H1 (cell line): ENCODE results near the gene EPHB6. TPM values are rescaled to one million over a fixed set of nuclear protein-coding genes. Genes with fewer than 3 reads are reported as not detected.

Source experiments
- CTCF ChIA-PET: fragments of 300-600 bp; sonication (Branson Sonifier 250); formaldehyde crosslinking; loops from one replicate; lab custom pipeline; 2021; ENCODE audit not compliant: partially characterized antibody; lab: Charles Lee
- POLR2A ChIA-PET: fragments of 300-600 bp; sonication (Branson Sonifier 250); formaldehyde crosslinking; loops from one replicate; lab custom pipeline; 2021; ENCODE audit warnings: inconsistent platforms; ENCODE audit not compliant: partially characterized antibody; lab: Charles Lee
- DNase-seq, 2 experiments: peaks; one replicate each; pipeline versions ENCODE4 v3.0.0 to v3.0.0-alpha.2; 2010 to 2022; ENCODE audit warnings: low spot score in 2 of 2, low read depth in 1 of 2, mixed read lengths in 1 of 2
- FAIRE-seq: peaks from 2 replicates; lab custom pipeline; 2011; peaks lifted over from hg19 to GRCh38; lab: Jason Lieb, UNC
- H2AFZ ChIP-seq: 2 replicates; pipeline ENCODE4 v1.8.1; 2012; ENCODE audit warnings: low read length, inconsistent platforms
- H2AK5ac ChIP-seq: 2 replicates; pipeline ENCODE4 v1.6.1; 2013; ENCODE audit warnings: low read depth, low read length
- H2BK120ac ChIP-seq: replicated peaks from 2 replicates; pipeline ENCODE3; 2013; ENCODE audit warnings: low read depth, low read length, inconsistent platforms
- H2BK12ac ChIP-seq: 2 replicates; pipeline ENCODE4 v1.6.1; 2013; ENCODE audit warnings: low read depth, low read length
- H2BK15ac ChIP-seq: 2 replicates; pipeline ENCODE4 v1.6.1; 2013; ENCODE audit warnings: low read length
- H2BK20ac ChIP-seq: 2 replicates; pipeline ENCODE4 v1.6.1; 2013; ENCODE audit warnings: low read length
- H2BK5ac ChIP-seq: 2 replicates; pipeline ENCODE4 v1.6.1; 2013; ENCODE audit warnings: low read depth, low read length
- H3K14ac ChIP-seq: 2 replicates; pipeline ENCODE4 v1.6.1; 2013; ENCODE audit warnings: inconsistent platforms; ENCODE audit not compliant: insufficient read length
- H3K18ac ChIP-seq: 2 replicates; pipeline ENCODE4 v1.6.1; 2013; ENCODE audit warnings: low read length; ENCODE audit errors: extremely low read depth
- H3K23ac ChIP-seq: 2 replicates; pipeline ENCODE4 v1.6.1; 2013; ENCODE audit warnings: inconsistent platforms; ENCODE audit not compliant: insufficient read length
- H3K23me2 ChIP-seq: 2 replicates; pipeline ENCODE4 v1.6.1; 2013; ENCODE audit warnings: low read depth, low read length
- H3K27ac ChIP-seq: 2 replicates; pipeline ENCODE4 v1.6.1; 2011; ENCODE audit warnings: low read depth, low read length, inconsistent platforms
- H3K27me3 ChIP-seq, 4 experiments: replicated peaks in 1 of 4; 1 replicate in 1 of 4; 2 replicates in 3 of 4; pipeline versions ENCODE4 v1.6.1 to v1.8.1; 2011 to 2013; ENCODE audit warnings: low read length in 3 of 4, mild to moderate bottlenecking in 3 of 4, inconsistent platforms in 2 of 4, mixed read lengths in 2 of 4, moderate library complexity in 1 of 4; ENCODE audit not compliant: control insufficient read depth in 3 of 4, insufficient read depth in 3 of 4; ENCODE audit errors: extremely low read depth in 1 of 4
- H3K36me3 ChIP-seq, 4 experiments: 2 replicates each; pipeline versions ENCODE4 v1.6.1 to v1.8.1; 2011 to 2013; ENCODE audit warnings: mild to moderate bottlenecking in 4 of 4, low read length in 3 of 4, moderate library complexity in 2 of 4, control low read depth in 1 of 4, inconsistent platforms in 1 of 4; ENCODE audit not compliant: insufficient read depth in 4 of 4, control insufficient read depth in 2 of 4
- H3K4ac ChIP-seq: replicated peaks from 2 replicates; pipeline ENCODE3; 2013; ENCODE audit warnings: low read length, low read depth, mixed read lengths, inconsistent platforms; ENCODE audit not compliant: insufficient read length
- H3K4me1 ChIP-seq, 4 experiments: replicated peaks in 1 of 4; 1 replicate in 1 of 4; 2 replicates in 3 of 4; pipeline versions ENCODE4 v1.6.1 to v1.8.1; 2011 to 2013; ENCODE audit warnings: low read length in 3 of 4, inconsistent platforms in 2 of 4, mixed read lengths in 1 of 4; ENCODE audit not compliant: insufficient read depth in 4 of 4, control insufficient read depth in 3 of 4
- H3K4me2 ChIP-seq, 2 experiments: 2 replicates each; pipeline versions ENCODE4 v1.6.1 to v1.8.1; 2011 to 2013; ENCODE audit warnings: low read depth in 2 of 2, low read length in 2 of 2, control low read depth in 1 of 2, inconsistent platforms in 1 of 2, mild to moderate bottlenecking in 1 of 2; ENCODE audit not compliant: insufficient read depth in 1 of 2
- H3K4me3 ChIP-seq, 4 experiments: fragments of 200-600, 300-600 bp in 1 of 4; sonication (generic), shearing (Covaris generic), sonication (Bioruptor Twin) in 1 of 4; 2 replicates each; pipeline versions ENCODE4 v1.5.1 to v1.8.1; 2011 to 2016; ENCODE audit warnings: low read length in 4 of 4, low read depth in 3 of 4, control low read depth in 2 of 4, inconsistent platforms in 2 of 4, mild to moderate bottlenecking in 2 of 4, mixed read lengths in 1 of 4, moderate library complexity in 1 of 4; ENCODE audit not compliant: insufficient read depth in 2 of 4; ENCODE audit errors: extremely low read depth in 1 of 4
- H3K56ac ChIP-seq: replicated peaks from 2 replicates; pipeline ENCODE3; 2013; ENCODE audit warnings: low read depth, mild to moderate bottlenecking, mixed read lengths, low read length, inconsistent platforms; ENCODE audit not compliant: insufficient read length
- H3K79me1 ChIP-seq: 2 replicates; pipeline ENCODE4 v1.6.1; 2013; ENCODE audit warnings: low read depth, low read length, control low read depth
- H3K79me2 ChIP-seq, 2 experiments: 2 replicates each; pipeline versions ENCODE4 v1.6.1 to v1.8.1; 2012 to 2013; ENCODE audit warnings: low read length in 2 of 2, mild to moderate bottlenecking in 2 of 2, inconsistent platforms in 1 of 2; ENCODE audit not compliant: insufficient read depth in 2 of 2, control insufficient read depth in 1 of 2
- H3K9ac ChIP-seq, 4 experiments: replicated peaks in 1 of 4; 1 replicate in 1 of 4; 2 replicates in 3 of 4; pipeline versions ENCODE4 v1.6.1 to v1.8.1; 2011 to 2013; ENCODE audit warnings: low read depth in 3 of 4, low read length in 3 of 4, control low read depth in 2 of 4, mild to moderate bottlenecking in 2 of 4, moderate library complexity in 2 of 4, inconsistent platforms in 1 of 4; ENCODE audit errors: extremely low read depth in 1 of 4
- H3K9me3 ChIP-seq, 2 experiments: 2 replicates each; pipeline versions ENCODE4 v1.6.1 to v1.8.1; 2012 to 2013; ENCODE audit warnings: mild to moderate bottlenecking in 2 of 2, moderate library complexity in 2 of 2, control low read depth in 1 of 2, inconsistent platforms in 1 of 2, low read depth in 1 of 2, low read length in 1 of 2, mixed read lengths in 1 of 2; ENCODE audit not compliant: insufficient read depth in 2 of 2
- H4K20me1 ChIP-seq, 2 experiments: replicated peaks in 1 of 2; 2 replicates each; pipeline versions ENCODE3 to v1.8.1; 2011 to 2013; ENCODE audit warnings: inconsistent platforms in 2 of 2, low read length in 2 of 2, mild to moderate bottlenecking in 1 of 2; ENCODE audit not compliant: insufficient read depth in 2 of 2, control insufficient read depth in 1 of 2
- H4K5ac ChIP-seq: 2 replicates; pipeline ENCODE4 v1.6.1; 2013; ENCODE audit warnings: low read length, low read depth, mixed read lengths, inconsistent platforms; ENCODE audit not compliant: insufficient read length
- H4K8ac ChIP-seq: 2 replicates; pipeline ENCODE4 v1.8.0; 2013; ENCODE audit warnings: mild to moderate bottlenecking, moderate library complexity, low read length, inconsistent platforms; ENCODE audit not compliant: insufficient read depth; ENCODE audit errors: extremely low read depth
- H4K91ac ChIP-seq: replicated peaks from 2 replicates; pipeline ENCODE3; 2013; ENCODE audit warnings: low read length, mixed read lengths, inconsistent platforms; ENCODE audit not compliant: insufficient read length
- ASH2L ChIP-seq: fragments of 200-600, 300-600 bp; sonication (generic); IDR thresholded peaks from one replicate; pipeline ENCODE4 v1.7.1; 2017; ENCODE audit warnings: low read length
- CBX5 ChIP-seq: fragments of 300-800, 300-1000 bp; sonication (generic); IDR thresholded peaks from 2 replicates; pipeline ENCODE4 v1.7.1; 2016; ENCODE audit warnings: antibody characterized with exemption, low read length, low read depth
- CTBP2 ChIP-seq: IDR thresholded peaks from 2 replicates; pipeline ENCODE4 v1.7.0; 2011; ENCODE audit warnings: borderline replicate concordance, mild to moderate bottlenecking, moderate library complexity, mixed read lengths, low read length; ENCODE audit not compliant: insufficient read depth, insufficient read length
- GABPA ChIP-seq: IDR thresholded peaks from 2 replicates; pipeline ENCODE4 v1.6.1; 2011; ENCODE audit warnings: mild to moderate bottlenecking, low read length, moderate library complexity, borderline replicate concordance; ENCODE audit not compliant: insufficient read depth
- polyA plus RNA-seq, 7 experiments: library from polyadenylated mRNA; depleted of rRNA in 3 of 7; stranded (reverse) in 5 of 7; unstranded in 2 of 7; fragments of >200 nt in 5 of 7; fragments of 200-250 nt in 2 of 7; gene quantifications; 1 replicate in 5 of 7; 2 replicates in 1 of 7; 4 replicates in 1 of 7; pipeline versions ENCODE4 v1.2.1 to v1.2.3, GENCODE V29; 2011 to 2013; ENCODE audit warnings: missing spikeins in 2 of 7, mixed read lengths in 2 of 7
- total RNA-seq: library from RNA; stranded (reverse); fragmentation: NEBNext Ultra II Directional; extraction: Animal tissue kit (Norgen Biotek cat#: 25700); gene quantifications from 2 replicates; pipeline ENCODE4 v1.2.1, GENCODE V29; 2021

EPHB6 gene
- total and polyA plus RNA-seq, 2 of the 8 experiments (the other 6 are each of a cell fraction or from before 2014, with no cell fraction given): 19.7 TPM

DNA sequence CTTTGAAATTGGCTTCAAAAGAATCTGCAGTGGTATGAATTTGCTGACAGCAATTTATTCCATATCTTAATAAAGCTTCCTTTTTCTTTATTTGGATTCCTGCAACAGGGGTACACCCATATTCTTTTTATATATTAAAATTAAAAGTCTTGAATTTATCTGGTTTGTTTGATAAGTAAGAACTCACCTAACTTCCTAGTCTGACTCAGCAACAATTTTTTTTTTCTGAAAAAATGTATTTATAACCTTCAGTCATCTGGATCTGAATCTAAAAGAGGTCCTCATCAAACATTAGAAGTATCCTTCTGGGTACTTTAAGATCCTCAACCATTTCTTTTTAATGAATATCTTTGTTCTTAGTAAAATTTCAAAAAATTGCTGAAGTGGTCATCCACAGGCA, 4.5 kb downstream of the EPHB6 start:
- no peak overlapping the region for H4K91ac ChIP-seq
- POLR2A ChIA-PET: interaction anchor here (0.9 kb wide), 1 partner anchor 13 kb away, joined by 3 read pairs; no protein-coding TSS in a partner anchor
- no peak for TF ChIP-seq CBX5
- TF ChIP-seq CTBP2: no peak
- TF ChIP-seq ASH2L: no peak
- no peak for TF ChIP-seq GABPA

More for the DNA sequence above, 4.5 kb downstream of the EPHB6 start:
- Histone ChIP-seq H4K20me1 (peaks cover 0 to 3% of the 10 kb centered on the region in 2 experiments), H3K18ac (no peak overlapping the region), H2BK5ac (no peak overlapping the region), H2AK5ac (no peak overlapping the region), H4K8ac (no peak overlapping the region), H4K5ac (no peak overlapping the region), H3K4me1 (peaks cover 1 to 17% (median 10%) of the 10 kb centered on the region in 4 experiments; a peak in 5 of 7 replicates), H3K23me2 (peaks cover 6% of the 10 kb centered on the region; the same call in 1 of the 2 replicates), H2AFZ (no peak overlapping the region), H3K9me3 (no peaks in the 10 kb centered on the region), H3K27me3 (peaks cover 0 to 12% (median 6%) of the 10 kb centered on the region in 4 experiments; a peak in 4 of 7 replicates), H3K14ac (no peak overlapping the region), H2BK120ac (no peak overlapping the region), H2BK20ac (no peak overlapping the region), H3K27ac (no peak overlapping the region), H3K56ac (no peak overlapping the region), H2BK12ac (no peak overlapping the region), H3K23ac (no peak overlapping the region), H3K4ac (no peak overlapping the region), H2BK15ac (no peak overlapping the region), H3K9ac (no peak overlapping the region), H3K4me2 (no peak overlapping the region), H3K79me1 (no peaks in the 10 kb centered on the region), H3K36me3 (no peaks in the 10 kb centered on the region), H3K79me2 (no peaks in the 10 kb centered on the region), H3K4me3 (no peak overlapping the region)
- no peak for DNase-seq
- no peak for FAIRE-seq
- CTCF ChIA-PET: interaction anchor here (0.6 to 10.2 kb wide), 7 partner anchors 9 to 146 kb away, joined by 3 to 87 read pairs (median 5); no protein-coding TSS in a partner anchor
